Measurements from ENCODE around the gene OR2T27. TPM values are rescaled to one million over a fixed set of nuclear protein-coding genes. Genes with fewer than 3 reads are reported as not detected.
A peak's percentile ranks its signal among the peaks of the same experiment; 100 is the strongest.

The OR2T27 gene
- total and polyA plus RNA-seq, 2 donors from 2014 or later, result not detected

- Histone ChIP-seq H3K9me3 (ENCODE audit: control insufficient read depth in 2 of 3, insufficient read depth in 1 of 3, low read length in 3 of 3) (peaks cover 0 to 2% (median 0%) of the 10 kb centered on the region in 3 donors), H3K4me1 (ENCODE audit: control insufficient read depth in 2 of 3, insufficient read depth in 2 of 3, low read depth in 1 of 3, low read length in 3 of 3) (no peaks in the 10 kb centered on the region), H3K36me3 (ENCODE audit: control insufficient read depth in 2 of 3, insufficient read depth in 3 of 3, low read length in 3 of 3) (no peaks in the 10 kb centered on the region), H3K27ac (ENCODE audit: low read depth in 2 of 2, low read length in 2 of 2) (no peak overlapping the region), H3K9ac (ENCODE audit: low read length in 3 of 3) (no peak overlapping the region), H3K27me3 (ENCODE audit: control insufficient read depth, insufficient read depth, low read length) (no peaks in the 10 kb centered on the region), H3K4me3 (ENCODE audit: low read length in 3 of 3) (no peak overlapping the region)
- TF ChIP-seq CTCF (IDR thresholded peaks at IDR 0.05; ENCODE audit: borderline replicate concordance, extremely low read depth, insufficient read depth), result no peak
- intact Hi-C loops (cut with DNase I), result no loop called here
- FAIRE-seq (no peak), DNase-seq (peak in 1 of 5 donors; percentile 1)
These were observed 40.3 kb upstream of the OR2T27 start for GRCh38 chr1:248695451-248696132.

- no peak for TF ChIP-seq CTCF (IDR thresholded peaks at IDR 0.05; ENCODE audit: borderline replicate concordance, extremely low read depth, insufficient read depth)
- H3K36me3 ChIP-seq (ENCODE audit: control insufficient read depth in 2 of 3, insufficient read depth in 3 of 3, low read length in 3 of 3), result no peaks in the 10 kb centered on the region
- H3K27ac ChIP-seq (ENCODE audit: low read depth in 2 of 2, low read length in 2 of 2), result no peak overlapping the region
- H3K27me3 ChIP-seq (ENCODE audit: control insufficient read depth, insufficient read depth, low read length), result no peaks in the 10 kb centered on the region
- no peaks in the 10 kb centered on the region for H3K4me1 ChIP-seq (ENCODE audit: control insufficient read depth in 2 of 3, insufficient read depth in 2 of 3, low read depth in 1 of 3, low read length in 3 of 3)
- FAIRE-seq (no peak), DNase-seq (peak in 1 of 5 donors; percentile 71)
- no peak overlapping the region for H3K9ac ChIP-seq (ENCODE audit: low read length in 3 of 3)
- no peak overlapping the region for H3K4me3 ChIP-seq (ENCODE audit: low read length in 3 of 3)
- intact Hi-C loops (cut with DNase I), result no loop called here
- H3K9me3 ChIP-seq (ENCODE audit: control insufficient read depth in 2 of 3, insufficient read depth in 1 of 3, low read length in 3 of 3), result peaks cover 0 to 2% (median 0%) of the 10 kb centered on the region in 3 donors
These were observed 36.3 kb upstream of the OR2T27 start for GRCh38 chr1:248691567-248692155.

- Histone ChIP-seq H3K27ac (ENCODE audit: low read depth in 2 of 2, low read length in 2 of 2) (no peak overlapping the region), H3K9ac (ENCODE audit: low read length in 3 of 3) (no peak overlapping the region), H3K27me3 (ENCODE audit: control insufficient read depth, insufficient read depth, low read length) (no peaks in the 10 kb centered on the region), H3K9me3 (ENCODE audit: control insufficient read depth in 2 of 3, insufficient read depth in 1 of 3, low read length in 3 of 3) (peaks cover 0 to 2% (median 0%) of the 10 kb centered on the region in 3 donors), H3K4me1 (ENCODE audit: control insufficient read depth in 2 of 3, insufficient read depth in 2 of 3, low read depth in 1 of 3, low read length in 3 of 3) (no peaks in the 10 kb centered on the region), H3K4me3 (ENCODE audit: low read length in 3 of 3) (no peak overlapping the region), H3K36me3 (ENCODE audit: control insufficient read depth in 2 of 3, insufficient read depth in 3 of 3, low read length in 3 of 3) (no peaks in the 10 kb centered on the region)
- no peak for TF ChIP-seq CTCF (IDR thresholded peaks at IDR 0.05; ENCODE audit: borderline replicate concordance, extremely low read depth, insufficient read depth)
- no peak for FAIRE-seq
- DNase-seq, result no peak
- intact Hi-C loops (cut with DNase I), result no loop called here
These were observed 33.4 kb upstream of the OR2T27 start for GRCh38 chr1:248688527-248689298.

All from kidney (tissue), 14 donors.